AG09319 (cell line): Measurements from ENCODE around the gene RTEL1.
A peak's percentile ranks its signal among the peaks of the same experiment; 100 is the strongest.

Experiments
- DNase-seq: peaks from one replicate; pipeline ENCODE4 v3.0.0-alpha.2; 2010; ENCODE audit warnings: low read depth; ENCODE audit errors: extremely low read depth
- TF ChIP-seq, protein P1 (sequence below): IDR thresholded peaks from 2 replicates; pipeline ENCODE4 v1.5.1; 2011; ENCODE audit warnings: low read depth, mild to moderate bottlenecking, inconsistent platforms, low read length, moderate library complexity

The RTEL1 gene

DNA sequence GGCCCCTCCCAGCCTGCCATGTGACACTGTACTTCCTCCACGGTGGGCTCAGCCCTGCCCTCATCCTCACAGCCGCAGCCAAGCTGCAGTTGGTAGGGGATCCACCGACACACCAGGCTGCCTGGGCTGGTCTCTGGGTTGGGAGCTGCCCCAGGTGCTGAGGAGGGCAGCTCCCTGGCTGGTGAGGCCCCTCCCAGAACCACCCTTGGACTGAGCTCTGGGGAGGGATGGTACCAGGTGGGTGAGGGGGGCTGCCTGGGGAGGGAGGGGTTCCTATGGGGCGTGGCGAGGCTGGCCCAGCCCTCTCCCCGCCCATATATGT, 38.2 kb downstream of the RTEL1 start:
- no peak for DNase-seq
- TF ChIP-seq, protein P1, sequence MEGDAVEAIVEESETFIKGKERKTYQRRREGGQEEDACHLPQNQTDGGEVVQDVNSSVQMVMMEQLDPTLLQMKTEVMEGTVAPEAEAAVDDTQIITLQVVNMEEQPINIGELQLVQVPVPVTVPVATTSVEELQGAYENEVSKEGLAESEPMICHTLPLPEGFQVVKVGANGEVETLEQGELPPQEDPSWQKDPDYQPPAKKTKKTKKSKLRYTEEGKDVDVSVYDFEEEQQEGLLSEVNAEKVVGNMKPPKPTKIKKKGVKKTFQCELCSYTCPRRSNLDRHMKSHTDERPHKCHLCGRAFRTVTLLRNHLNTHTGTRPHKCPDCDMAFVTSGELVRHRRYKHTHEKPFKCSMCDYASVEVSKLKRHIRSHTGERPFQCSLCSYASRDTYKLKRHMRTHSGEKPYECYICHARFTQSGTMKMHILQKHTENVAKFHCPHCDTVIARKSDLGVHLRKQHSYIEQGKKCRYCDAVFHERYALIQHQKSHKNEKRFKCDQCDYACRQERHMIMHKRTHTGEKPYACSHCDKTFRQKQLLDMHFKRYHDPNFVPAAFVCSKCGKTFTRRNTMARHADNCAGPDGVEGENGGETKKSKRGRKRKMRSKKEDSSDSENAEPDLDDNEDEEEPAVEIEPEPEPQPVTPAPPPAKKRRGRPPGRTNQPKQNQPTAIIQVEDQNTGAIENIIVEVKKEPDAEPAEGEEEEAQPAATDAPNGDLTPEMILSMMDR: no peak

DNA sequence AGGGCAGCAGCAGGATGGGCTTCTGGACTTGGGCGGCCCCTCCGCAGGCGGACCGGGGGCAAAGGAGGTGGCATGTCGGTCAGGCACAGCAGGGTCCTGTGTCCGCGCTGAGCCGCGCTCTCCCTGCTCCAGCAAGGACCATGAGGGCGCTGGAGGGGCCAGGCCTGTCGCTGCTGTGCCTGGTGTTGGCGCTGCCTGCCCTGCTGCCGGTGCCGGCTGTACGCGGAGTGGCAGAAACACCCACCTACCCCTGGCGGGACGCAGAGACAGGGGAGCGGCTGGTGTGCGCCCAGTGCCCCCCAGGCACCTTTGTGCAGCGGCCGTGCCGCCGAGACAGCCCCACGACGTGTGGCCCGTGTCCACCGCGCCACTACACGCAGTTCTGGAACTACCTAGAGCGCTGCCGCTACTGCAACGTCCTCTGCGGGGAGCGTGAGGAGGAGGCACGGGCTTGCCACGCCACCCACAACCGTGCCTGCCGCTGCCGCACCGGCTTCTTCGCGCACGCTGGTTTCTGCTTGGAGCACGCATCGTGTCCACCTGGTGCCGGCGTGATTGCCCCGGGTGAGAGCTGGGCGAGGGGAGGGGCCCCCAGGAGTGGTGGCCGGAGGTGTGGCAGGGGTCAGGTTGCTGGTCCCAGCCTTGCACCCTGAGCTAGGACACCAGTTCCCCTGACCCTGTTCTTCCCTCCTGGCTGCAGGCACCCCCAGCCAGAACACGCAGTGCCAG, 38.7 kb downstream of the RTEL1 start, which contains the start of gene TNFRSF6B:
TNFRSF6B (plus strand) TSS at position 25 of the 729 bp plus-strand sequence; CDS start at position 141, 116 bp downstream.
- TF ChIP-seq, protein P1: no peak
- DNase-seq: no peak

DNA sequence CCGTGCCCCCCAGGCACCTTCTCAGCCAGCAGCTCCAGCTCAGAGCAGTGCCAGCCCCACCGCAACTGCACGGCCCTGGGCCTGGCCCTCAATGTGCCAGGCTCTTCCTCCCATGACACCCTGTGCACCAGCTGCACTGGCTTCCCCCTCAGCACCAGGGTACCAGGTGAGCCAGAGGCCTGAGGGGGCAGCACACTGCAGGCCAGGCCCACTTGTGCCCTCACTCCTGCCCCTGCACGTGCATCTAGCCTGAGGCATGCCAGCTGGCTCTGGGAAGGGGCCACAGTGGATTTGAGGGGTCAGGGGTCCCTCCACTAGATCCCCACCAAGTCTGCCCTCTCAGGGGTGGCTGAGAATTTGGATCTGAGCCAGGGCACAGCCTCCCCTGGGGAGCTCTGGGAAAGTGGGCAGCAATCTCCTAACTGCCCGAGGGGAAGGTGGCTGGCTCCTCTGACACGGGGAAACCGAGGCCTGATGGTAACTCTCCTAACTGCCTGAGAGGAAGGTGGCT, 39.3 kb downstream of the RTEL1 start:
- DNase-seq: no peak

DNA sequence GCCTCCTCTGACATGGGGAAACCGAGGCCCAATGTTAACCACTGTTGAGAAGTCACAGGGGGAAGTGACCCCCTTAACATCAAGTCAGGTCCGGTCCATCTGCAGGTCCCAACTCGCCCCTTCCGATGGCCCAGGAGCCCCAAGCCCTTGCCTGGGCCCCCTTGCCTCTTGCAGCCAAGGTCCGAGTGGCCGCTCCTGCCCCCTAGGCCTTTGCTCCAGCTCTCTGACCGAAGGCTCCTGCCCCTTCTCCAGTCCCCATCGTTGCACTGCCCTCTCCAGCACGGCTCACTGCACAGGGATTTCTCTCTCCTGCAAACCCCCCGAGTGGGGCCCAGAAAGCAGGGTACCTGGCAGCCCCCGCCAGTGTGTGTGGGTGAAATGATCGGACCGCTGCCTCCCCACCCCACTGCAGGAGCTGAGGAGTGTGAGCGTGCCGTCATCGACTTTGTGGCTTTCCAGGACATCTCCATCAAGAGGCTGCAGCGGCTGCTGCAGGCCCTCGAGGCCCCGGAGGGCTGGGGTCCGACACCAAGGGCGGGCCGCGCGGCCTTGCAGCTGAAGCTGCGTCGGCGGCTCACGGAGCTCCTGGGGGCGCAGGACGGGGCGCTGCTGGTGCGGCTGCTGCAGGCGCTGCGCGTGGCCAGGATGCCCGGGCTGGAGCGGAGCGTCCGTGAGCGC, 39.9 kb downstream of the RTEL1 start:
- DNase-seq: no peak
- TF ChIP-seq, protein P1: no peak

More for the DNA sequence above, 39.3 kb downstream of the RTEL1 start:
- TF ChIP-seq, protein P1: no peak

DNA sequence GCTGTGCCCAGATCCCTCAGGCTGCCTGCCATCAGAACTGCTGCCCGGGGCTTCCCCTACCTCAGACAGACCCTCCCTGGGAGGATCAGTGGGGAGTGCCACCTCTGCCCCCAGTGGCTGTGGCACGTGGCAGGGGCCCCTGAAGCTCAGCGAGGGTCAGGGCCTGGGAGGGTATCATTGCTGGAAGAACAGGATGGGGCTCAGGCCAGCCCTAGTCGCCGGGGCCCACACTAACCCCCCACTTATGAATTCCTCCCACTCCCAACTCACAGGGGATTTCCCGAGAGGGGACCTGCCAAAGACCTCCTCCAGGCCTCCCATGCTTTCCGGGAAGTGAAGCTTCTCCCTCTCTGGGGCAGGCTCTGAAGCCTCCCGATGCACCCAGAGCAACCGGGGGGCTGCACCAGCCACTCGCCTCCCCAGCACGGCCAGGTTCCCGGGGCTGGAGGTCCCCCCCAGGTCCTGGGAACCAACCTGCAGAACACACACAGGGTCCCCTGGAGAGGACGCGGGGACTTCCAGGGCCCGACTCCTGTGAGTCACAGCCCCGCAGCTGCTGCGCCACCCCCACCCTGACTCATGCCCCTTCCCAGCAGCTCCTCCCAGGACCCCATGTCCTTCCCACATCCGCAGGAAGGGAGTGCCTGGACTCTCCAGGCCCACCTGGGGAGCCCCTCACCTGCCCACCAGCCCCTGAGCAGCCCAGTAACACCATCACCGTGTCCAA, 40.8 kb downstream of the RTEL1 start:
- peak; percentile 69 for DNase-seq

DNA sequence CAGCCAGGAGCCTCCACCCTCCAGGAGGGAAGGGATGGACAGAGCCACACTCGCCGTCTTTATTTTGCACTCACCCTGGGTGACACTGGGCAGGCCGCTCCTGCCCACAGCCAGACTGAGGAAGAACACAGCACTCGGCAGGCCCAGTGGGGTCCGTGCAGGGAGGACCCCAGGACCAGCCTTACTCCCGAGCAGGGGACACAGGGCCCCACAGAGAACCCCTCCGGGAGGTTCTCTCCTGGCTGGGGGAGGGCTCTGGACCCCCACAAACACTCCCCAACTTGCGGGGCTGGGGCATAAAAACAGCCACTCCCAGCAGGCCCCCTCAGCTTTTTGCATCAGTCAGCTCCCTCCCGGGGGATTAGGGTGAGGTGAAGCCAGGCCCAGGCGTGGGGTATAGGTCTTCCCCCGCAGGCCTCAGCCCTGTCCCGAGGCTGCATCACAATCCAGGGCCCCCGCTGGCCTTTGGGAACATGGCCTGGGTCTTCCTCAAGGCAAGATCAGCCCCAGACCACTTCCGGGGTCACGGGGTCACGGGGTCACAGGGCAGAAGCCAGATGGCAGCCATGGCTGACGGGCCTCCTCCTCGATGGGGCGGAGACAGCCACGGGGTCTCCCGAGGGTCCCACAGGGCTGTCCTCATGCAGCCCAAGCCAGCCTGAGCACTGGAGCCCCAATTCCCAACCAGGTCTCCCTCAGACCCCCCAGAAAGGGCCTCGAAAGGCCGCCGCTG, 41.5 kb downstream of the RTEL1 start:
- DNase-seq: no peak

More for the DNA sequence above, 40.8 kb downstream of the RTEL1 start:
- TF ChIP-seq, protein P1: no peak

More for the DNA sequence above, 41.5 kb downstream of the RTEL1 start:
- TF ChIP-seq, protein P1: no peak
